OCI-LY7 (cell line): ENCODE measurements around the gene ADGRD1. TPM values are rescaled to one million over a fixed set of nuclear protein-coding genes. Genes with fewer than 3 reads are reported as not detected.

Source experiments
- BruUV-seq: library from RNA; stranded (reverse); fragments of 400-500 nt; replicated peaks from 2 replicates; lab custom pipeline; 2021; lab: Mats Ljungman, UMichigan
- CTCF ChIA-PET: fragments of 300-600 bp; sonication (Branson Sonifier 250); formaldehyde crosslinking; loops from one replicate; lab custom pipeline; 2022; ENCODE audit warnings: antibody characterized with exemption; ENCODE audit not compliant: unreplicated experiment; lab: Charles Lee
- POLR2A ChIA-PET: fragments of 300-600 bp; sonication (Branson Sonifier 250); formaldehyde crosslinking; loops from one replicate; lab custom pipeline; 2022; ENCODE audit warnings: antibody characterized with exemption; lab: Charles Lee
- DNase-seq: peaks from one replicate; pipeline ENCODE4 v3.0.0-alpha.2; 2015; ENCODE audit warnings: low spot score
- H2AFZ ChIP-seq: fragments of 200-600 bp; sonication (generic), shearing (Covaris generic); 2 replicates; pipeline ENCODE4 v1.6.1; 2014; ENCODE audit warnings: mild to moderate bottlenecking, antibody characterized with exemption, low read length, moderate library complexity
- H3K27ac ChIP-seq: fragments of 200-600 bp; sonication (generic); 2 replicates; pipeline ENCODE4 v1.5.1; 2014; ENCODE audit warnings: mixed run types, low read depth, mild to moderate bottlenecking, moderate library complexity, low read length, inconsistent platforms; ENCODE audit not compliant: poor library complexity, severe bottlenecking
- H3K36me3 ChIP-seq: fragments of 200-600 bp; sonication (generic); 2 replicates; pipeline ENCODE4 v1.6.1; 2014; ENCODE audit warnings: mild to moderate bottlenecking, antibody characterized with exemption, low read length, moderate library complexity, mixed read lengths; ENCODE audit not compliant: insufficient read depth
- H3K4me1 ChIP-seq: fragments of 200-600 bp; sonication (generic); 2 replicates; pipeline ENCODE4 v1.5.1; 2014; ENCODE audit warnings: mild to moderate bottlenecking, low read length; ENCODE audit not compliant: insufficient read depth, poor library complexity, severe bottlenecking
- H3K4me2 ChIP-seq: fragments of 200-600 bp; sonication (generic); 2 replicates; pipeline ENCODE4 v1.6.1; 2014; ENCODE audit warnings: mild to moderate bottlenecking, low read length
- H3K4me3 ChIP-seq: fragments of 200-600 bp; sonication (generic); 2 replicates; pipeline ENCODE4 v1.5.1; 2014; ENCODE audit warnings: mild to moderate bottlenecking, low read depth, low read length; ENCODE audit not compliant: poor library complexity, severe bottlenecking
- H3K79me2 ChIP-seq: fragments of 200-600 bp; sonication (generic); 2 replicates; pipeline ENCODE4 v1.6.1; 2016; ENCODE audit warnings: low read depth, mild to moderate bottlenecking, low read length, moderate library complexity, mixed read lengths; ENCODE audit not compliant: insufficient read depth
- H3K9me2 ChIP-seq: fragments of 200-600 bp; sonication (generic); 2 replicates; pipeline ENCODE4 v1.6.1; 2016; ENCODE audit warnings: mild to moderate bottlenecking, low read length, mixed read lengths; ENCODE audit not compliant: insufficient read depth
- H3K9me3 ChIP-seq: fragments of 200-600 bp; sonication (generic); 2 replicates; pipeline ENCODE4 v1.6.1; 2014; ENCODE audit warnings: mild to moderate bottlenecking, mixed run types, low read length, mixed read lengths
- H4K20me1 ChIP-seq: fragments of 200-600 bp; sonication (generic); 2 replicates; pipeline ENCODE4 v1.6.1; 2014; ENCODE audit warnings: mild to moderate bottlenecking, antibody characterized with exemption, low read length, moderate library complexity, mixed read lengths; ENCODE audit not compliant: insufficient read depth
- EZH2phosphoT487 ChIP-seq: fragments of 200-600 bp; sonication (generic); IDR thresholded peaks from 2 replicates; pipeline ENCODE4 v1.6.1; 2018; ENCODE audit warnings: low read depth, borderline replicate concordance, mild to moderate bottlenecking, mixed run types, antibody characterized with exemption, low read length, moderate library complexity, mixed read lengths
- intact Hi-C: fragments of 100-400 bp; cut with micrococcal nuclease; formaldehyde crosslinking; loops from one replicate; pipeline ENCODE4 v1.10.0; 2022; ENCODE audit not compliant: unreplicated experiment
- total RNA-seq, 2 experiments: library from RNA; depleted of rRNA in 1 of 2; stranded (reverse); fragments of >200 nt in 1 of 2; shearing (Covaris generic) in 1 of 2; gene quantifications; 2 replicates each; pipeline ENCODE4 v1.2.3, GENCODE V29; 2014 to 2022
- TF ChIP-seq, protein P1 (sequence below): fragments of 200-600 bp; sonication (generic); conservative IDR thresholded peaks from 2 replicates; pipeline ENCODE4 v1.5.1; 2014; ENCODE audit warnings: mild to moderate bottlenecking, antibody characterized with exemption, low read length, moderate library complexity, mixed read lengths

The ADGRD1 gene
- total RNA-seq, 2 experiments from 2014 or later, result 1.0 to 1.7 TPM

DNA sequence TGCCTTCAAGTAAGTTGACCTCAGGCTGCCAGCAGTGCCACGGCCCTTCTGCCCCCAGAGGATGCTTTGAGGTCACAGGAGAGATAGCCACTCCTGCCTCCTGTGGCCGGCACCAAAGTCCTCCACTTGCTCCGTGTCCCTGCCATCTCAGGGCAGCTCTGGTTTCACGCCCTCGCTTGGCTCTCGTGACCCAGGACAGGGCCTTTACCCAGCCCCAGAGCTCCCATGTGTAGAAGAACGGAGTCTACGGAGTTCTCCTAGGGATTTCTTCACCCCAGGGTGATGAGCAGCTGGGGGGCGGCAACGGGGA lies 178.1 kb downstream of the ADGRD1 start:
- Histone ChIP-seq H3K36me3 (no peaks in the 10 kb centered on the region), H3K27ac (no peak overlapping the region), H3K4me3 (no peak overlapping the region), H3K9me2 (no peaks in the 10 kb centered on the region), H3K4me1 (no peaks in the 10 kb centered on the region), H2AFZ (no peak overlapping the region), H4K20me1 (no peaks in the 10 kb centered on the region), H3K79me2 (no peaks in the 10 kb centered on the region), H3K4me2 (no peak overlapping the region), H3K9me3 (no peaks in the 10 kb centered on the region)
- no peak for DNase-seq
- TF ChIP-seq, protein P1, sequence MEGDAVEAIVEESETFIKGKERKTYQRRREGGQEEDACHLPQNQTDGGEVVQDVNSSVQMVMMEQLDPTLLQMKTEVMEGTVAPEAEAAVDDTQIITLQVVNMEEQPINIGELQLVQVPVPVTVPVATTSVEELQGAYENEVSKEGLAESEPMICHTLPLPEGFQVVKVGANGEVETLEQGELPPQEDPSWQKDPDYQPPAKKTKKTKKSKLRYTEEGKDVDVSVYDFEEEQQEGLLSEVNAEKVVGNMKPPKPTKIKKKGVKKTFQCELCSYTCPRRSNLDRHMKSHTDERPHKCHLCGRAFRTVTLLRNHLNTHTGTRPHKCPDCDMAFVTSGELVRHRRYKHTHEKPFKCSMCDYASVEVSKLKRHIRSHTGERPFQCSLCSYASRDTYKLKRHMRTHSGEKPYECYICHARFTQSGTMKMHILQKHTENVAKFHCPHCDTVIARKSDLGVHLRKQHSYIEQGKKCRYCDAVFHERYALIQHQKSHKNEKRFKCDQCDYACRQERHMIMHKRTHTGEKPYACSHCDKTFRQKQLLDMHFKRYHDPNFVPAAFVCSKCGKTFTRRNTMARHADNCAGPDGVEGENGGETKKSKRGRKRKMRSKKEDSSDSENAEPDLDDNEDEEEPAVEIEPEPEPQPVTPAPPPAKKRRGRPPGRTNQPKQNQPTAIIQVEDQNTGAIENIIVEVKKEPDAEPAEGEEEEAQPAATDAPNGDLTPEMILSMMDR, result no peak
- no peak for TF ChIP-seq EZH2phosphoT487
- no TSS peak for BruUV-seq
- POLR2A ChIA-PET, result interaction anchor here (0.5 to 1.0 kb wide), 2 partner anchors 184 to 218 kb away, joined by 4 to 9 read pairs; no protein-coding TSS in a partner anchor
- intact Hi-C loops, result loop anchor here (1.0 to 10.0 kb wide), 4 partner anchors 27 to 369 kb away; no protein-coding TSS in a partner anchor
- CTCF ChIA-PET, result interaction anchor here (0.7 to 1.7 kb wide), 2 partner anchors 140 to 216 kb away, joined by 4 to 11 read pairs; no protein-coding TSS in a partner anchor

DNA sequence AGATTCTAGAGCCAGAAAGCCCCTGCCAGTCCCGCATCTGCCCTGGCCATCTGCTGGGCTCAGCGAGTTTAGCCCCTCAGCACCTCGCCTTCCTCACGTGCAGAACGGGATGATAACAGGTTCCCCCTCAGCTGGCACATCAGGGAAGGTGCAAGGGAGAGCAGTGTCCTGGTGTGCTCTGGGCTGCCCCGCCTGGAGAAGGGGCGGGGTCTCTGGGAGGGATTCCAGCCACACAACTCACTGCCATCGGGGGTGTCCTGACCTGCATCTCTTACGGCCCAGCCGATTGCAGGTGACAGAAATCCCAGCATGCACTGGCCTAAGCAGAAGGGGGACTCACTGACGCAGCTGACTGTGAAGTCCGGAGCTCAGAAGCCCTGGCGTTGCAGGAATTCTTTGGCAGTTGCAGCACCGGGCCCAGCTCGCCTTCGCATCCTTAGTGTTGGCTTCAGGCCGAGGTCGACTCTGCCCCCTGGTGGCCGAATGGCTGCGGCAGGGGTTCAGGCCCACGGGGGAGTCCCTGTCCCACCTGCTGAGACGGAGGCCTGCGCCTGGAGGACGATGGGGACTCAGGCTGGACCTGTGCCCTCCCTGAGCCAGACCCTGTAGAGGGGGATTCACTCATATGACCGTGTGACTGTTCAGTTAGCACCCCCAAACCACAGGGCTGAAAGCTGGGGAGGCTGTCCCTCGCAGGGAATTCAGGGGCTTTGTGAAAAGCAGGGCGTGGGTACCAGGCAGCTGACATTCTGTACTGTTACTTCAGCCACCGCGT lies 178.6 kb downstream of the ADGRD1 start:
- peak overlapping the region; percentile 23 for H3K4me2 ChIP-seq

More for the DNA sequence above, 178.6 kb downstream of the ADGRD1 start:
- TF ChIP-seq EZH2phosphoT487, result no peak
- TF ChIP-seq, protein P1, result peak; percentile 90
- intact Hi-C loops, result loop anchor here (1.0 to 10.0 kb wide), 4 partner anchors 28 to 370 kb away; no protein-coding TSS in a partner anchor
- ChIA-PET POLR2A (interaction anchor here (0.5 to 1.4 kb wide), 3 partner anchors 184 to 261 kb away, joined by 4 to 9 read pairs (median 5); no protein-coding TSS in a partner anchor), CTCF (interaction anchor here (0.7 to 1.7 kb wide), 2 partner anchors 140 to 216 kb away, joined by 4 to 11 read pairs; no protein-coding TSS in a partner anchor)
- no peaks in the 10 kb centered on the region for H3K79me2 ChIP-seq
- H3K9me2 ChIP-seq, result no peaks in the 10 kb centered on the region
- no TSS peak for BruUV-seq
- no peaks in the 10 kb centered on the region for H3K9me3 ChIP-seq
- H3K4me3 ChIP-seq, result no peak overlapping the region
- H2AFZ ChIP-seq, result no peak overlapping the region
- H4K20me1 ChIP-seq, result no peaks in the 10 kb centered on the region
- peak; percentile 73 for DNase-seq
- no peak overlapping the region for H3K27ac ChIP-seq
- H3K36me3 ChIP-seq, result no peaks in the 10 kb centered on the region
- H3K4me1 ChIP-seq, result no peaks in the 10 kb centered on the region
